Esophagus squamous epithelium (tissue), 4 donors: ENCODE data around the gene TMEM151A.

Experiments
- POLR2A ChIP-seq, 4 donors: fragments of 450-650 bp; IDR thresholded peaks; one replicate each; pipeline ENCODE4 v1.6.1; 2017; ENCODE audit warnings: antibody characterized with exemption in 4 of 4, mild to moderate bottlenecking in 4 of 4, moderate library complexity in 3 of 4
- TF ChIP-seq, protein P1 (sequence below), 6 experiments: fragments of 450-650 bp in 4 of 6; fragments of 200-600 bp in 2 of 6; sonication (generic) in 2 of 6; IDR thresholded peaks; one replicate each; pipeline ENCODE4 v1.5.1; 2016 to 2019; ENCODE audit warnings: antibody characterized with exemption in 6 of 6, mild to moderate bottlenecking in 4 of 6, moderate library complexity in 4 of 6

DNA sequence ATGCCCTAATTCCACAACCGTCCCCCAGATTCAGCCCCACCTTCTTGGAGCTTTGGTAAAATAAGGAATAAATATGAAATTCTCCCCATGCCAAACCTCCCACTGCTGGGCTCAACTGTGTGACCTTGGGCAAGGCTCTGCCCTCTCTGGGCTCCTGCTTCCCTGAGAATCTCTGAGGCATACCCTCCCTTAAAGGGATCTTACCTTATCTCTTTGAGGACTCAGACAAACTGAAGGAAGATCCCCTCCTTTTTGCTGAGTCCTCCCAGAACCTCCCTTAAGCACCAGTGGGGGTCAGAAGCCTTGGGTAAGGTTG is 22.4 kb downstream of the TMEM151A start:
- TF ChIP-seq POLR2A (IDR thresholded peaks at IDR 0.05): no peak
- TF ChIP-seq, protein P1, sequence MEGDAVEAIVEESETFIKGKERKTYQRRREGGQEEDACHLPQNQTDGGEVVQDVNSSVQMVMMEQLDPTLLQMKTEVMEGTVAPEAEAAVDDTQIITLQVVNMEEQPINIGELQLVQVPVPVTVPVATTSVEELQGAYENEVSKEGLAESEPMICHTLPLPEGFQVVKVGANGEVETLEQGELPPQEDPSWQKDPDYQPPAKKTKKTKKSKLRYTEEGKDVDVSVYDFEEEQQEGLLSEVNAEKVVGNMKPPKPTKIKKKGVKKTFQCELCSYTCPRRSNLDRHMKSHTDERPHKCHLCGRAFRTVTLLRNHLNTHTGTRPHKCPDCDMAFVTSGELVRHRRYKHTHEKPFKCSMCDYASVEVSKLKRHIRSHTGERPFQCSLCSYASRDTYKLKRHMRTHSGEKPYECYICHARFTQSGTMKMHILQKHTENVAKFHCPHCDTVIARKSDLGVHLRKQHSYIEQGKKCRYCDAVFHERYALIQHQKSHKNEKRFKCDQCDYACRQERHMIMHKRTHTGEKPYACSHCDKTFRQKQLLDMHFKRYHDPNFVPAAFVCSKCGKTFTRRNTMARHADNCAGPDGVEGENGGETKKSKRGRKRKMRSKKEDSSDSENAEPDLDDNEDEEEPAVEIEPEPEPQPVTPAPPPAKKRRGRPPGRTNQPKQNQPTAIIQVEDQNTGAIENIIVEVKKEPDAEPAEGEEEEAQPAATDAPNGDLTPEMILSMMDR (IDR thresholded peaks at IDR 0.05): no peak
